K562 (cell line): Measurements from ENCODE around the gene ALDH3B2. TPM values are rescaled to one million over a fixed set of nuclear protein-coding genes. Genes with fewer than 3 reads are reported as not detected.

Experiments used
- ATAC-seq: fragments of 200-7000 bp; cut with Tn5 transposase; 3 replicates; pipeline ENCODE4 v1.9.1; 2020; ENCODE audit warnings: moderate library complexity
- BruUV-seq: library from RNA; stranded (reverse); fragments of 400-500 nt; replicated peaks from 2 replicates; lab custom pipeline; 2021; lab: Mats Ljungman, UMichigan
- CTCF ChIA-PET: fragments of 300-600 bp; formaldehyde crosslinking; extraction: SDS; loops from one replicate; lab custom pipeline; 2021; ENCODE audit warnings: low intra/inter-chr PET ratio; lab: Yijun Ruan, JAX
- POLR2A ChIA-PET: fragments of 300-600, 350-650 bp; sonication (Branson Sonifier 250); formaldehyde crosslinking; extraction: SDS; loops from one replicate; lab custom pipeline; 2021; ENCODE audit warnings: antibody characterized with exemption, inconsistent platforms; lab: Yijun Ruan, JAX
- DNase-seq, 4 experiments: peaks; one replicate each; pipeline versions ENCODE4 v3.0.0 to v3.0.0-alpha.2; 2011 to 2018; ENCODE audit warnings: low spot score in 3 of 4, mixed read lengths in 3 of 4; ENCODE audit errors: extremely low read depth in 1 of 4
- FAIRE-seq: peaks from 2 replicates; lab custom pipeline; 2011; peaks lifted over from hg19 to GRCh38; lab: Jason Lieb, UNC
- H2AFZ ChIP-seq: 2 replicates; pipeline ENCODE4 v1.6.0; 2011; ENCODE audit warnings: low read depth, low read length, control low read depth, inconsistent platforms
- H3K27ac ChIP-seq: fragments of 200-600 bp; 3 replicates; pipeline ENCODE4 v1.8.0; 2011; ENCODE audit warnings: low read depth, mild to moderate bottlenecking, control low read depth, inconsistent platforms, low read length, moderate library complexity, mixed read lengths; ENCODE audit errors: extremely low read depth
- H3K27me3 ChIP-seq, 2 experiments: fragments of 300-600 bp in 1 of 2; 2 replicates in 1 of 2; 3 replicates in 1 of 2; pipeline versions ENCODE4 v1.6.0 to v1.8.0; 2011; ENCODE audit warnings: inconsistent platforms in 2 of 2, low read length in 2 of 2, mild to moderate bottlenecking in 1 of 2, mixed read lengths in 1 of 2, moderate library complexity in 1 of 2; ENCODE audit not compliant: control insufficient read depth in 2 of 2, insufficient read depth in 2 of 2
- H3K36me3 ChIP-seq: fragments of 300-600 bp; 3 replicates; pipeline ENCODE4 v1.8.0; 2011; ENCODE audit warnings: mild to moderate bottlenecking, low read length, inconsistent platforms; ENCODE audit not compliant: control insufficient read depth, insufficient read depth
- H3K4me1 ChIP-seq, 2 experiments: fragments of 200-600 bp in 1 of 2; replicated peaks in 1 of 2; 2 replicates in 1 of 2; 3 replicates in 1 of 2; pipeline versions ENCODE4 v1.5.1 to v1.8.0; 2011; ENCODE audit warnings: inconsistent platforms in 2 of 2, low read length in 2 of 2, mild to moderate bottlenecking in 1 of 2, mixed read lengths in 1 of 2, moderate library complexity in 1 of 2; ENCODE audit not compliant: control insufficient read depth in 2 of 2, insufficient read depth in 2 of 2
- H3K4me2 ChIP-seq: 2 replicates; pipeline ENCODE4 v1.6.1; 2011; ENCODE audit warnings: low read length, control low read depth, inconsistent platforms, mixed read lengths; ENCODE audit not compliant: insufficient read depth
- H3K4me3 ChIP-seq: fragments of 200-600 bp; sonication (generic), shearing (Covaris generic); 2 replicates; pipeline ENCODE4 v1.5.1; 2016; ENCODE audit warnings: control low read depth, inconsistent platforms
- H3K79me2 ChIP-seq: fragments of 200-600 bp; 3 replicates; pipeline ENCODE4 v1.8.0; 2011; ENCODE audit warnings: low read length, inconsistent platforms; ENCODE audit not compliant: control insufficient read depth, insufficient read depth
- H3K9ac ChIP-seq, 2 experiments: 2 replicates each; pipeline versions ENCODE4 v1.6.0 to v1.6.1; 2011; ENCODE audit warnings: low read depth in 2 of 2, low read length in 2 of 2, control low read depth in 1 of 2, inconsistent platforms in 1 of 2, mild to moderate bottlenecking in 1 of 2, mixed read lengths in 1 of 2; ENCODE audit not compliant: insufficient read depth in 1 of 2
- H3K9me1 ChIP-seq: one replicate; pipeline ENCODE4 v1.6.0; 2011; ENCODE audit warnings: inconsistent platforms, mild to moderate bottlenecking, low read length, moderate library complexity; ENCODE audit not compliant: control insufficient read depth, insufficient read depth
- H3K9me3 ChIP-seq: replicated peaks from 2 replicates; pipeline ENCODE4 v1.5.1; 2011; ENCODE audit warnings: low read depth, low read length, inconsistent platforms; ENCODE audit not compliant: control insufficient read depth, insufficient read depth
- H4K20me1 ChIP-seq: replicated peaks from 2 replicates; pipeline ENCODE4 v1.6.1; 2011; ENCODE audit warnings: low read length, inconsistent platforms, mixed read lengths; ENCODE audit not compliant: control insufficient read depth, insufficient read depth
- RHOXF2B ChIP-seq: fragments of 250-450 bp; sonication (Bioruptor Pico); conservative IDR thresholded peaks from 2 replicates; pipeline ENCODE4 v1.5.1; 2021
- WGBS: fragments of 100-300 bp; shearing (Covaris generic); methylation state at CpG from one replicate; pipeline ENCODE4 v1.1.6; 2016; ENCODE audit warnings: low coverage, mixed read lengths; ENCODE audit not compliant: insufficient coverage; ENCODE audit errors: missing lambda C conversion rate; 5-methylcytosine and 5-hydroxymethylcytosine counted together
- in situ Hi-C: fragments of 300-500 bp; cut with MboI; formaldehyde crosslinking; loops from 4 replicates; pipeline ENCODE4 v1.15.0; 2018; ENCODE audit warnings: inconsistent platforms, mixed read lengths
- intact Hi-C: fragments of 100-400 bp; cut with micrococcal nuclease; formaldehyde crosslinking; loops from 2 replicates; pipeline ENCODE4 v1.14.2; 2022
- polyA plus RNA-seq, 8 experiments: library from polyadenylated mRNA; depleted of rRNA in 4 of 8; stranded (reverse) in 5 of 8; unstranded in 3 of 8; fragments of >200 nt; fragmentation: Nextera tagmentation in 2 of 8; fragmentation: Illumina TruSeq in 1 of 8; extraction: Ambion mirVana in 2 of 8; extraction: Trizol in 1 of 8; gene quantifications; 2 replicates each; pipeline versions ENCODE4 v1.2.1 to v1.2.3, GENCODE V29; 2011 to 2014; ENCODE audit warnings: inconsistent platforms in 1 of 8, missing spikeins in 1 of 8
- total RNA-seq, 7 experiments: library from RNA; depleted of rRNA in 6 of 7; stranded (reverse); fragments of >200 nt in 6 of 7; fragmentation: Illumina TruSeq in 2 of 7; extraction: Trizol in 2 of 7; gene quantifications; 2 replicates each; pipeline versions ENCODE4 v1.2.1 to v1.2.3, GENCODE V29; 2011 to 2021; ENCODE audit warnings: low replicate concordance in 1 of 7
- TF ChIP-seq, protein P1 (sequence below): sonication (generic); formaldehyde crosslinking; IDR thresholded peaks from 2 replicates; pipeline ENCODE4 v1.9.0; 2022; ENCODE audit warnings: mild to moderate bottlenecking, missing genetic modification reagents

The ALDH3B2 gene
- total and polyA plus RNA-seq, 9 of the 15 experiments (the other 6 are each of a cell fraction or from before 2014, with no cell fraction given), result not detected

- Histone ChIP-seq H3K9me3 (no peaks in the 10 kb centered on the region), H2AFZ (no peak overlapping the region), H3K27me3 (no peaks in the 10 kb centered on the region), H3K79me2 (no peaks in the 10 kb centered on the region), H3K4me2 (no peak overlapping the region), H3K27ac (no peak overlapping the region), H3K4me3 (no peak overlapping the region), H3K4me1 (peaks cover 10 to 59% of the 10 kb centered on the region in 2 experiments; a peak in 4 of 5 replicates), H4K20me1 (no peaks in the 10 kb centered on the region), H3K9ac (0 out of 4 replicates have a peak overlapping the region, but pooled peaks of 1 of the 2 experiments have one; percentile 13), H3K36me3 (no peaks in the 10 kb centered on the region), H3K9me1 (no peaks in the 10 kb centered on the region)
- in situ Hi-C loops (no loop called here), intact Hi-C loops (loop anchor here (5.0 kb wide), 1 partner anchor 63 kb away; no protein-coding TSS in a partner anchor)
- POLR2A ChIA-PET, result no interaction called here
- TF ChIP-seq RHOXF2B (CRISPR knock-in tag), result no peak
- TF ChIP-seq, protein P1, sequence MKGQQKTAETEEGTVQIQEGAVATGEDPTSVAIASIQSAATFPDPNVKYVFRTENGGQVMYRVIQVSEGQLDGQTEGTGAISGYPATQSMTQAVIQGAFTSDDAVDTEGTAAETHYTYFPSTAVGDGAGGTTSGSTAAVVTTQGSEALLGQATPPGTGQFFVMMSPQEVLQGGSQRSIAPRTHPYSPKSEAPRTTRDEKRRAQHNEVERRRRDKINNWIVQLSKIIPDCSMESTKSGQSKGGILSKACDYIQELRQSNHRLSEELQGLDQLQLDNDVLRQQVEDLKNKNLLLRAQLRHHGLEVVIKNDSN (CRISPR knock-in tag), result 0 out of 2 replicates have a peak, but pooled peaks have one; percentile 25
- ATAC-seq, result no peak
- BruUV-seq, result no TSS peak
- DNase-seq, result no peak
- CTCF ChIA-PET, result no interaction called here
- 60% methylated on average over 19 of the region's 22 CpGs for WGBS
- FAIRE-seq, result no peak
These were observed 40.6 kb downstream of the ALDH3B2 start for GRCh38 chr11:67633758-67634365.
